GM23338 (cell line): ENCODE measurements around the gene UFD1. TPM values are rescaled to one million over a fixed set of nuclear protein-coding genes. Genes with fewer than 3 reads are reported as not detected.

Experiments used
- ATAC-seq: fragments of 200-7000 bp; cut with Tn5 transposase; 3 replicates; pipeline ENCODE4 v1.9.1; 2020
- DNase-seq: peaks from one replicate; pipeline ENCODE4 v3.0.0-alpha.2; 2015; ENCODE audit warnings: low spot score
- H2AFZ ChIP-seq: fragments of 200-600 bp; sonication (generic); 2 replicates; pipeline ENCODE4 v1.8.0; 2016; ENCODE audit warnings: antibody characterized with exemption, mild to moderate bottlenecking, moderate library complexity
- H3F3A ChIP-seq: fragments of 200-600 bp; sonication (generic); replicated peaks from 2 replicates; pipeline ENCODE4 v1.8.0; 2017; ENCODE audit warnings: antibody characterized with exemption, mixed run types, low read depth
- H3K27ac ChIP-seq: fragments of 200-600 bp; sonication (generic); 2 replicates; pipeline ENCODE4 v1.6.1; 2016; ENCODE audit warnings: low read depth
- H3K27me3 ChIP-seq: fragments of 200-600 bp; sonication (generic); 2 replicates; pipeline ENCODE4 v1.8.0; 2016; ENCODE audit warnings: mild to moderate bottlenecking, mixed run types, moderate library complexity; ENCODE audit not compliant: insufficient read depth
- H3K36me3 ChIP-seq: fragments of 200-600 bp; sonication (generic); 2 replicates; pipeline ENCODE4 v1.8.0; 2016; ENCODE audit warnings: mild to moderate bottlenecking; ENCODE audit not compliant: insufficient read depth
- H3K4me1 ChIP-seq: fragments of 200-600 bp; sonication (generic); 2 replicates; pipeline ENCODE4 v1.8.0; 2016; ENCODE audit warnings: mild to moderate bottlenecking, moderate library complexity; ENCODE audit not compliant: insufficient read depth
- H3K4me2 ChIP-seq: fragments of 200-600 bp; sonication (generic); 2 replicates; pipeline ENCODE4 v1.7.1; 2017; ENCODE audit warnings: mixed run types
- H3K4me3 ChIP-seq: fragments of 200-600 bp; sonication (generic); 2 replicates; pipeline ENCODE4 v1.6.1; 2016; ENCODE audit warnings: mixed run types
- H3K79me2 ChIP-seq: fragments of 200-600 bp; sonication (generic); replicated peaks from 2 replicates; pipeline ENCODE4 v1.8.0; 2017; ENCODE audit warnings: mild to moderate bottlenecking; ENCODE audit not compliant: insufficient read depth
- H3K9me2 ChIP-seq: fragments of 200-600 bp; sonication (generic); 2 replicates; pipeline ENCODE4 v1.8.0; 2017; ENCODE audit not compliant: insufficient read depth
- H4K20me1 ChIP-seq: fragments of 200-600 bp; sonication (generic); replicated peaks from 2 replicates; pipeline ENCODE4 v1.8.0; 2017; ENCODE audit warnings: mild to moderate bottlenecking; ENCODE audit not compliant: insufficient read depth
- H3K27ac Mint-ChIP-seq: 2 replicates; pipeline ENCODE4 v1.8.0; 2020; ENCODE audit warnings: inconsistent platforms, mild to moderate bottlenecking, moderate library complexity, mixed read lengths
- H3K27me3 Mint-ChIP-seq: 3 replicates; pipeline ENCODE4 v1.8.0; 2022; ENCODE audit warnings: low read depth, mild to moderate bottlenecking, moderate library complexity, mixed read lengths, inconsistent platforms; ENCODE audit not compliant: insufficient read depth, poor library complexity
- H3K36me3 Mint-ChIP-seq: 3 replicates; pipeline ENCODE4 v1.8.0; 2021; ENCODE audit warnings: low read depth, mild to moderate bottlenecking, inconsistent platforms, moderate library complexity, mixed read lengths
- H3K4me1 Mint-ChIP-seq: 3 replicates; pipeline ENCODE4 v1.8.0; 2020; ENCODE audit warnings: mild to moderate bottlenecking, inconsistent platforms, mixed read lengths
- H3K4me3 Mint-ChIP-seq: 3 replicates; pipeline ENCODE4 v1.8.0; 2021; ENCODE audit warnings: moderate library complexity, mild to moderate bottlenecking, inconsistent platforms, mixed read lengths
- H3K9me3 Mint-ChIP-seq: 3 replicates; pipeline ENCODE4 v1.8.0; 2020; ENCODE audit warnings: moderate library complexity, mild to moderate bottlenecking, inconsistent platforms, mixed read lengths
- CREB1 ChIP-seq: fragments of 250-450 bp; sonication (Bioruptor Pico); IDR thresholded peaks from 2 replicates; pipeline ENCODE4 v1.5.0; 2020; ENCODE audit warnings: low read depth, mild to moderate bottlenecking, moderate library complexity
- CTCF ChIP-seq, 2 experiments: fragments of 200-600 bp in 1 of 2; sonication (generic) in 1 of 2; conservative IDR thresholded peaks; 2 replicates each; pipeline versions ENCODE4 v1.5.1 to v1.6.1; 2016 to 2017; ENCODE audit warnings: antibody characterized with exemption in 2 of 2, low read depth in 2 of 2, mild to moderate bottlenecking in 2 of 2, moderate library complexity in 1 of 2
- EZH2 ChIP-seq: fragments of 200-600 bp; sonication (generic); IDR thresholded peaks from one replicate; pipeline ENCODE4 v1.8.0; 2017; ENCODE audit warnings: antibody characterized with exemption, mild to moderate bottlenecking, low read depth; ENCODE audit not compliant: unreplicated experiment
- EZH2phosphoT487 ChIP-seq: fragments of 200-600 bp; sonication (generic); IDR thresholded peaks from one replicate; pipeline ENCODE4 v1.8.1; 2018; ENCODE audit warnings: antibody characterized with exemption; ENCODE audit not compliant: unreplicated experiment
- JUNB ChIP-seq: IDR thresholded peaks from one replicate; pipeline ENCODE4 v1.6.1; 2016; ENCODE audit warnings: antibody characterized with exemption; ENCODE audit not compliant: unreplicated experiment
- NANOG ChIP-seq: IDR thresholded peaks from 2 replicates; pipeline ENCODE4 v1.6.1; 2016; ENCODE audit warnings: antibody characterized with exemption, borderline replicate concordance
- POLR2AphosphoS5 ChIP-seq: IDR thresholded peaks from 2 replicates; pipeline ENCODE4 v1.6.1; 2016; ENCODE audit warnings: antibody characterized with exemption, low read depth
- STAT1 ChIP-seq: IDR thresholded peaks from one replicate; pipeline ENCODE4 v1.6.1; 2016; ENCODE audit warnings: antibody characterized with exemption; ENCODE audit not compliant: unreplicated experiment
- ZNF114 ChIP-seq: fragments of 250-450 bp; sonication (Bioruptor Pico); IDR thresholded peaks from 2 replicates; pipeline ENCODE4 v1.5.0; 2020; ENCODE audit warnings: mild to moderate bottlenecking, moderate library complexity
- ZNF331 ChIP-seq: fragments of 250-450 bp; sonication (Bioruptor Pico); IDR thresholded peaks from 2 replicates; pipeline ENCODE4 v1.5.0; 2020; ENCODE audit warnings: low read depth, mild to moderate bottlenecking, moderate library complexity
- ZNF462 ChIP-seq: fragments of 250-450 bp; sonication (Bioruptor Pico); IDR thresholded peaks from 2 replicates; pipeline ENCODE4 v1.5.0; 2020; ENCODE audit warnings: mild to moderate bottlenecking, moderate library complexity
- polyA plus RNA-seq: library from polyadenylated mRNA; unstranded; fragments of >200 nt; fragmentation: Nextera tagmentation; extraction: Ambion mirVana; gene quantifications from 2 replicates; pipeline ENCODE4 v1.2.1, GENCODE V29; 2016
- total RNA-seq: library from RNA; depleted of rRNA; stranded (reverse); fragments of >200 nt; shearing (Covaris generic); gene quantifications from 2 replicates; pipeline ENCODE4 v1.2.3, GENCODE V29; 2014
- TF ChIP-seq, protein P1 (sequence below): IDR thresholded peaks from 2 replicates; pipeline ENCODE4 v1.6.1; 2016; ENCODE audit warnings: antibody characterized with exemption

The UFD1 gene
- total and polyA plus RNA-seq, 2 experiments from 2014 or later: 53.5 to 93.8 TPM

GRCh38 chr22:19499236-19499879 is 20.4 kb upstream of the UFD1 start (continued):
- no peak for TF ChIP-seq ZNF462 (CRISPR knock-in tag)
- TF ChIP-seq EZH2: no peak
- TF ChIP-seq POLR2AphosphoS5: no peak
- TF ChIP-seq NANOG: no peak
- TF ChIP-seq, protein P1, sequence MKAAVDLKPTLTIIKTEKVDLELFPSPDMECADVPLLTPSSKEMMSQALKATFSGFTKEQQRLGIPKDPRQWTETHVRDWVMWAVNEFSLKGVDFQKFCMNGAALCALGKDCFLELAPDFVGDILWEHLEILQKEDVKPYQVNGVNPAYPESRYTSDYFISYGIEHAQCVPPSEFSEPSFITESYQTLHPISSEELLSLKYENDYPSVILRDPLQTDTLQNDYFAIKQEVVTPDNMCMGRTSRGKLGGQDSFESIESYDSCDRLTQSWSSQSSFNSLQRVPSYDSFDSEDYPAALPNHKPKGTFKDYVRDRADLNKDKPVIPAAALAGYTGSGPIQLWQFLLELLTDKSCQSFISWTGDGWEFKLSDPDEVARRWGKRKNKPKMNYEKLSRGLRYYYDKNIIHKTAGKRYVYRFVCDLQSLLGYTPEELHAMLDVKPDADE: no peak
- TF ChIP-seq ZNF114 (CRISPR knock-in tag): no peak
- TF ChIP-seq ZNF331: no peak

DNA sequence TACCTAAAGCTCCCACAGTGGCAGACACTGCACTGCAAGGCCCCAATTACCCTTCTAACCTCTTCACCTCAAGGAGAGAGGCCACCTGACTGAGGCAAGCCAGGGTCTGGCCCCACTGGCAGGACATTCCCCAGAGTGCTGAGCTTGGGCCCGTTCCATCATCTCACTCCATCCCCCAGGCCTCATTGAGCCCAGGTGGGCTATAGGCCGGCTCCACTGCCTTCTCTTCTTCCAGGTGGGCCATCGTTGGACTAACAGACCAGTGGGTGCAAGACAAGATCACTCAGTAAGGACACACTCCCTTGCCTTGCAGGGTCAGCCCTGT is 19.8 kb upstream of the UFD1 start:
- H3K4me3 ChIP-seq: no peak overlapping the region
- Mint-ChIP-seq H3K4me1 (peaks cover 6% of the 10 kb centered on the region), H3K4me3 (no peak overlapping the region), H3K27ac (no peak overlapping the region), H3K36me3 (peaks cover 22% of the 10 kb centered on the region; the same call in 2 of the 3 replicates), H3K9me3 (no peaks in the 10 kb centered on the region), H3K27me3 (peaks cover 4% of the 10 kb centered on the region)
- H2AFZ ChIP-seq: no peak overlapping the region
- no peak for ATAC-seq
- 0 out of 2 replicates have a peak, but pooled peaks cover 3% of the 10 kb centered on the region for H3F3A ChIP-seq
- H3K4me1 ChIP-seq: no peaks in the 10 kb centered on the region
- no peak overlapping the region for H3K27ac ChIP-seq
- peaks cover 18% of the 10 kb centered on the region; the same call in 1 of the 2 replicates for H3K36me3 ChIP-seq
- no peaks in the 10 kb centered on the region for H3K9me2 ChIP-seq
- no peak overlapping the region for H3K4me2 ChIP-seq
- H4K20me1 ChIP-seq: no peaks in the 10 kb centered on the region; the same call in 1 of the 2 replicates
- H3K27me3 ChIP-seq: no peaks in the 10 kb centered on the region
- no peak for DNase-seq
- no peaks in the 10 kb centered on the region for H3K79me2 ChIP-seq
- TF ChIP-seq ZNF331 (no peak), CREB1 (no peak), EZH2 (no peak), CTCF (conservative IDR thresholded peaks at IDR 0.05; ENCODE audit: low read depth in 2 of 2) (no peak), STAT1 (no peak), EZH2phosphoT487 (no peak), JUNB (no peak)
- TF ChIP-seq, protein P1: no peak
